H9 (cell line): ENCODE results near the gene TENM4. TPM values are rescaled to one million over a fixed set of nuclear protein-coding genes. Genes with fewer than 3 reads are reported as not detected.

Source experiments
- DNase-seq: peaks from one replicate; pipeline ENCODE4 v3.0.0-alpha.2; 2017
- H2AFZ ChIP-seq: one replicate; pipeline ENCODE4 v1.6.1; 2013; ENCODE audit warnings: mild to moderate bottlenecking, low read length, control low read depth, moderate library complexity
- H2AK5ac ChIP-seq: 2 replicates; pipeline ENCODE4 v1.6.1; 2013; ENCODE audit warnings: low read length, control low read depth, mixed read lengths; ENCODE audit not compliant: insufficient read length
- H2BK120ac ChIP-seq: one replicate; pipeline ENCODE4 v1.6.1; 2013; ENCODE audit warnings: low read depth, mild to moderate bottlenecking, low read length, control low read depth, inconsistent platforms; ENCODE audit not compliant: poor library complexity, severe bottlenecking
- H2BK12ac ChIP-seq: 2 replicates; pipeline ENCODE4 v1.6.1; 2013; ENCODE audit warnings: low read length, control low read depth, mixed read lengths, low read depth; ENCODE audit not compliant: insufficient read length
- H2BK15ac ChIP-seq: 2 replicates; pipeline ENCODE4 v1.6.1; 2013; ENCODE audit warnings: low read depth, low read length, control low read depth
- H2BK20ac ChIP-seq: one replicate; pipeline ENCODE4 v1.6.1; 2013; ENCODE audit warnings: low read depth, mild to moderate bottlenecking, low read length, control low read depth, inconsistent platforms; ENCODE audit not compliant: poor library complexity, severe bottlenecking
- H2BK5ac ChIP-seq: 2 replicates; pipeline ENCODE4 v1.6.1; 2013; ENCODE audit warnings: low read length, control low read depth, mixed read lengths; ENCODE audit not compliant: insufficient read length
- H3K14ac ChIP-seq: 2 replicates; pipeline ENCODE4 v1.6.1; 2013; ENCODE audit warnings: low read length, control low read depth; ENCODE audit not compliant: insufficient read depth
- H3K18ac ChIP-seq: 2 replicates; pipeline ENCODE4 v1.6.1; 2013; ENCODE audit warnings: low read depth, mild to moderate bottlenecking, mixed read lengths, low read length, control low read depth; ENCODE audit not compliant: insufficient read length
- H3K23ac ChIP-seq: 2 replicates; pipeline ENCODE4 v1.6.1; 2013; ENCODE audit warnings: low read length, control low read depth, mixed read lengths, low read depth; ENCODE audit not compliant: insufficient read length
- H3K23me2 ChIP-seq: 2 replicates; pipeline ENCODE4 v1.6.1; 2013; ENCODE audit warnings: low read depth, mild to moderate bottlenecking, mixed read lengths, low read length, control low read depth; ENCODE audit not compliant: insufficient read length, poor library complexity, severe bottlenecking
- H3K27ac ChIP-seq: 2 replicates; pipeline ENCODE4 v1.5.1; 2013; ENCODE audit warnings: low read length, control low read depth, mixed read lengths, low read depth; ENCODE audit not compliant: insufficient read length
- H3K27me3 ChIP-seq: 2 replicates; pipeline ENCODE4 v1.6.1; 2013; ENCODE audit warnings: low read length, control low read depth, inconsistent platforms; ENCODE audit not compliant: insufficient read depth
- H3K4ac ChIP-seq: 2 replicates; pipeline ENCODE4 v1.6.1; 2013; ENCODE audit warnings: low read depth, mild to moderate bottlenecking, control low read depth, inconsistent platforms, low read length, moderate library complexity
- H3K4me1 ChIP-seq: 2 replicates; pipeline ENCODE4 v1.6.1; 2013; ENCODE audit warnings: low read length, control low read depth, inconsistent platforms; ENCODE audit not compliant: insufficient read depth
- H3K4me2 ChIP-seq: 2 replicates; pipeline ENCODE4 v1.6.1; 2013; ENCODE audit warnings: low read length, control low read depth, mixed read lengths; ENCODE audit not compliant: insufficient read length, insufficient read depth
- H3K56ac ChIP-seq: 2 replicates; pipeline ENCODE4 v1.6.1; 2013; ENCODE audit warnings: low read depth, mild to moderate bottlenecking, mixed read lengths, low read length, control low read depth; ENCODE audit not compliant: insufficient read length
- H3K79me1 ChIP-seq: 2 replicates; pipeline ENCODE4 v1.6.1; 2013; ENCODE audit warnings: low read depth, mild to moderate bottlenecking, moderate library complexity, low read length, control low read depth, inconsistent platforms; ENCODE audit not compliant: insufficient read depth, poor library complexity, severe bottlenecking
- H3K79me2 ChIP-seq: 2 replicates; pipeline ENCODE4 v1.6.1; 2013; ENCODE audit warnings: low read length, control low read depth, inconsistent platforms; ENCODE audit not compliant: insufficient read depth
- H3K9ac ChIP-seq: 2 replicates; pipeline ENCODE4 v1.6.1; 2013; ENCODE audit warnings: low read length, control low read depth, mixed read lengths; ENCODE audit not compliant: insufficient read length; ENCODE audit errors: extremely low read depth
- H3K9me3 ChIP-seq: one replicate; pipeline ENCODE4 v1.6.1; 2013; ENCODE audit warnings: low read depth, low read length, inconsistent platforms; ENCODE audit not compliant: control insufficient read depth
- H3T11ph ChIP-seq: one replicate; pipeline ENCODE4 v1.6.1; 2013; ENCODE audit warnings: mild to moderate bottlenecking, low read length, control low read depth, inconsistent platforms
- H4K20me1 ChIP-seq: one replicate; pipeline ENCODE4 v1.6.1; 2013; ENCODE audit not compliant: control insufficient read depth, insufficient read length, insufficient read depth
- H4K5ac ChIP-seq: 2 replicates; pipeline ENCODE4 v1.6.1; 2013; ENCODE audit warnings: low read depth, mild to moderate bottlenecking, mixed read lengths, low read length, control low read depth; ENCODE audit not compliant: insufficient read length
- H4K8ac ChIP-seq: replicated peaks from 2 replicates; pipeline ENCODE4 v1.6.1; 2013; ENCODE audit warnings: low read length, control low read depth, mixed read lengths, low read depth; ENCODE audit not compliant: insufficient read length
- H4K91ac ChIP-seq: 2 replicates; pipeline ENCODE4 v1.6.1; 2013; ENCODE audit warnings: low read depth, mild to moderate bottlenecking, moderate library complexity, mixed read lengths, low read length, control low read depth; ENCODE audit not compliant: insufficient read length
- H3K27ac Mint-ChIP-seq, 3 experiments: 2 replicates in 2 of 3; 3 replicates in 1 of 3; pipeline ENCODE4 v1.8.0; 2020 to 2021; ENCODE audit warnings: mixed read lengths in 3 of 3, mild to moderate bottlenecking in 1 of 3, moderate library complexity in 1 of 3
- H3K27me3 Mint-ChIP-seq: 2 replicates; pipeline ENCODE4 v1.8.0; 2021; ENCODE audit warnings: low read depth, mild to moderate bottlenecking, moderate library complexity, mixed read lengths
- H3K36me3 Mint-ChIP-seq, 3 experiments: 2 replicates in 2 of 3; 3 replicates in 1 of 3; pipeline ENCODE4 v1.8.0; 2020 to 2021; ENCODE audit warnings: low read depth in 3 of 3, mixed read lengths in 3 of 3; ENCODE audit not compliant: insufficient read depth in 1 of 3
- H3K4me1 Mint-ChIP-seq, 2 experiments: 2 replicates each; pipeline ENCODE4 v1.8.0; 2020; ENCODE audit warnings: mixed read lengths in 2 of 2
- H3K4me3 Mint-ChIP-seq, 2 experiments: 2 replicates in 1 of 2; 3 replicates in 1 of 2; pipeline ENCODE4 v1.8.0; 2020 to 2021; ENCODE audit warnings: mild to moderate bottlenecking in 2 of 2, mixed read lengths in 2 of 2, moderate library complexity in 1 of 2
- H3K9me3 Mint-ChIP-seq, 2 experiments: 2 replicates in 1 of 2; 3 replicates in 1 of 2; pipeline ENCODE4 v1.8.0; 2020; ENCODE audit warnings: mild to moderate bottlenecking in 2 of 2, mixed read lengths in 2 of 2, moderate library complexity in 1 of 2
- WGBS: extraction: QIAGEN DNeasy Blood & Tissue Kit; methylation state at CpG from one replicate; pipeline ENCODE4 v1.1.7; 2013; ENCODE audit warnings: missing lambda C conversion rate, low lambda C conversion rate, mixed read lengths; ENCODE audit not compliant: insufficient read length; ENCODE audit errors: extremely low coverage; 5-methylcytosine and 5-hydroxymethylcytosine counted together
- total RNA-seq: library from RNA; stranded (reverse); gene quantifications from 2 replicates; pipeline ENCODE4 v1.2.1, GENCODE V29; 2021
- TF ChIP-seq, protein P1 (sequence below): fragments of 200-600 bp; sonication (generic); conservative IDR thresholded peaks from 3 replicates; pipeline ENCODE4 v1.8.0; 2021; ENCODE audit warnings: antibody characterized with exemption, mild to moderate bottlenecking

TENM4 gene
- total RNA-seq, 1 experiment from 2014 or later = 4.6 TPM

DNA sequence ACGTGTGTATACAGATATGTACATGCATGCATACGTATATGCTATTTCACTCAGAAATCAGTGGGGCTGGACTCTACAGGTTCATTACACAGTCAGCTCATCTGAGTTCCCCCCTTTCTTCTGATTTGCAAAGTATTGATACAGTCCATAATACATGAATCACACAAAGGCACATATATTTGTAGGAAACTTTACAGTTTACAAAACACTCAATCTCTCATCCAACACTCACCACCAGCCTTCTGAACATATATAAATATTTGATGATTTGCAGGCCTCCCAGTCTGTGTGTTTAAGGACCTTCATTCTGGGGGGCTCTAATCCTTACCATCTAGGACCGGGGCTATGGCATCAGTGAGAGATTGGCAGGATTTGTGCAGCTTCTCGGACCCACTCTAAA, 293.8 kb downstream of the TENM4 start:
- Histone ChIP-seq H3K79me1 (no peaks in the 10 kb centered on the region), H2BK5ac (no peak overlapping the region), H3K4me2 (no peak overlapping the region), H3K4me1 (no peaks in the 10 kb centered on the region), H3K14ac (no peak overlapping the region), H4K20me1 (no peaks in the 10 kb centered on the region), H3K9ac (no peak overlapping the region), H3K9me3 (no peaks in the 10 kb centered on the region), H3K27ac (no peak overlapping the region), H2BK12ac (no peak overlapping the region), H3K23me2 (no peaks in the 10 kb centered on the region), H2BK15ac (no peak overlapping the region), H4K91ac (no peak overlapping the region), H2AK5ac (no peak overlapping the region), H3K18ac (no peak overlapping the region), H3K56ac (no peak overlapping the region), H2BK20ac (no peak overlapping the region), H3K23ac (no peak overlapping the region), H2BK120ac (no peak overlapping the region), H3T11ph (no peak overlapping the region), H4K8ac (no peak overlapping the region), H3K27me3 (no peaks in the 10 kb centered on the region), H4K5ac (no peak overlapping the region), H3K79me2 (no peaks in the 10 kb centered on the region), H3K4ac (no peak overlapping the region), H2AFZ (no peak overlapping the region)
- Mint-ChIP-seq H3K36me3 (peaks cover 0 to 4% (median 2%) of the 10 kb centered on the region in 3 experiments; a peak in 2 of 7 replicates), H3K27ac (no peak overlapping the region), H3K4me3 (no peak overlapping the region), H3K9me3 (peaks cover 6% of the 10 kb centered on the region in 2 experiments), H3K4me1 (no peaks in the 10 kb centered on the region), H3K27me3 (no peaks in the 10 kb centered on the region)
- no CpG with 5 or more reads among the region's 4 CpGs for WGBS
- TF ChIP-seq, protein P1, sequence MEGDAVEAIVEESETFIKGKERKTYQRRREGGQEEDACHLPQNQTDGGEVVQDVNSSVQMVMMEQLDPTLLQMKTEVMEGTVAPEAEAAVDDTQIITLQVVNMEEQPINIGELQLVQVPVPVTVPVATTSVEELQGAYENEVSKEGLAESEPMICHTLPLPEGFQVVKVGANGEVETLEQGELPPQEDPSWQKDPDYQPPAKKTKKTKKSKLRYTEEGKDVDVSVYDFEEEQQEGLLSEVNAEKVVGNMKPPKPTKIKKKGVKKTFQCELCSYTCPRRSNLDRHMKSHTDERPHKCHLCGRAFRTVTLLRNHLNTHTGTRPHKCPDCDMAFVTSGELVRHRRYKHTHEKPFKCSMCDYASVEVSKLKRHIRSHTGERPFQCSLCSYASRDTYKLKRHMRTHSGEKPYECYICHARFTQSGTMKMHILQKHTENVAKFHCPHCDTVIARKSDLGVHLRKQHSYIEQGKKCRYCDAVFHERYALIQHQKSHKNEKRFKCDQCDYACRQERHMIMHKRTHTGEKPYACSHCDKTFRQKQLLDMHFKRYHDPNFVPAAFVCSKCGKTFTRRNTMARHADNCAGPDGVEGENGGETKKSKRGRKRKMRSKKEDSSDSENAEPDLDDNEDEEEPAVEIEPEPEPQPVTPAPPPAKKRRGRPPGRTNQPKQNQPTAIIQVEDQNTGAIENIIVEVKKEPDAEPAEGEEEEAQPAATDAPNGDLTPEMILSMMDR = no peak
- DNase-seq = no peak
